ENCODE measurements around the gene SNX33.

The SNX33 gene

GRCh38 chr15:75647370-75648155 lies at the start of gene SNX33:
SNX33 (plus strand) TSS chr15:75647912; CDS start chr15:75649103, 1,191 bp downstream.
- no peaks in the 10 kb centered on the region for H3K27me3 ChIP-seq
- peaks cover 27% of the 10 kb centered on the region for H4K20me1 ChIP-seq
- H3K4me1 ChIP-seq: peaks cover 66% of the 10 kb centered on the region
- H3K4me2 ChIP-seq: peak within 1 kb of the TSS; percentile 89
- peak within 1 kb of the TSS; percentile 80 for H3K27ac ChIP-seq
- peak within 1 kb of the TSS; percentile 83 for H3K9ac ChIP-seq
- no peak for TF ChIP-seq Cebpa-rat (IDR thresholded peaks at IDR 0.05)
- no peaks in the 10 kb centered on the region for H3K9me3 ChIP-seq
- H3K36me3 ChIP-seq: peaks cover 8% of the 10 kb centered on the region; the same call in 1 of the 2 replicates
- H3K4me3 ChIP-seq: peak within 1 kb of the TSS; percentile 89

GRCh38 chr15:75598361-75598760 lies 49.4 kb upstream of the SNX33 start:
- no peak for TF ChIP-seq Cebpa-rat (IDR thresholded peaks at IDR 0.05)
- Histone ChIP-seq H3K27ac (no peak overlapping the region), H3K4me3 (no peak overlapping the region), H3K9ac (no peak overlapping the region), H4K20me1 (peaks cover 6% of the 10 kb centered on the region; the same call in 1 of the 2 replicates), H3K4me1 (peaks cover 16% of the 10 kb centered on the region), H3K4me2 (peak overlapping the region; percentile 7; the same call in 1 of the 2 replicates), H3K27me3 (no peaks in the 10 kb centered on the region), H3K36me3 (peaks cover 96% of the 10 kb centered on the region), H3K9me3 (no peaks in the 10 kb centered on the region)

- Histone ChIP-seq H3K4me1 (peaks cover 16% of the 10 kb centered on the region), H3K4me2 (no peak overlapping the region), H3K27ac (no peak overlapping the region), H3K27me3 (no peaks in the 10 kb centered on the region), H3K9ac (no peak overlapping the region), H3K36me3 (peaks cover 96% of the 10 kb centered on the region), H3K4me3 (no peak overlapping the region), H4K20me1 (peaks cover 6% of the 10 kb centered on the region; the same call in 1 of the 2 replicates), H3K9me3 (no peaks in the 10 kb centered on the region)
- no peak for TF ChIP-seq Cebpa-rat (IDR thresholded peaks at IDR 0.05)
Measured at GRCh38 chr15:75599401-75599800, 48.3 kb upstream of the SNX33 start.

GRCh38 chr15:75606026-75606425 lies 41.7 kb upstream of the SNX33 start:
- Histone ChIP-seq H4K20me1 (peaks cover 13% of the 10 kb centered on the region; the same call in 1 of the 2 replicates), H3K9me3 (no peaks in the 10 kb centered on the region), H3K4me2 (peak overlapping the region; percentile 38; the same call in 1 of the 2 replicates), H3K27ac (no peak overlapping the region), H3K9ac (no peak overlapping the region), H3K4me1 (peaks cover 27% of the 10 kb centered on the region), H3K4me3 (no peak overlapping the region), H3K36me3 (peaks cover 94% of the 10 kb centered on the region), H3K27me3 (no peaks in the 10 kb centered on the region)
- TF ChIP-seq Cebpa-rat (IDR thresholded peaks at IDR 0.05): no peak

GRCh38 chr15:75606711-75607699 lies 40.7 kb upstream of the SNX33 start:
- no peak for TF ChIP-seq Cebpa-rat (IDR thresholded peaks at IDR 0.05)
- Histone ChIP-seq H3K27me3 (no peaks in the 10 kb centered on the region), H3K9me3 (no peaks in the 10 kb centered on the region), H3K27ac (peak overlapping the region; percentile 10; the same call in 1 of the 2 replicates), H3K4me3 (no peak overlapping the region), H3K9ac (no peak overlapping the region), H3K36me3 (peaks cover 94% of the 10 kb centered on the region), H4K20me1 (peaks cover 13% of the 10 kb centered on the region; the same call in 1 of the 2 replicates), H3K4me2 (peak overlapping the region; percentile 38), H3K4me1 (peaks cover 27% of the 10 kb centered on the region)

- H3K36me3 ChIP-seq: peaks cover 98% of the 10 kb centered on the region
- H3K27me3 ChIP-seq: no peaks in the 10 kb centered on the region
- no peaks in the 10 kb centered on the region for H3K9me3 ChIP-seq
- H4K20me1 ChIP-seq: peaks cover 12% of the 10 kb centered on the region; the same call in 1 of the 2 replicates
- H3K4me3 ChIP-seq: no peak overlapping the region
- H3K9ac ChIP-seq: no peak overlapping the region
- no peak for TF ChIP-seq Cebpa-rat (IDR thresholded peaks at IDR 0.05)
- no peak overlapping the region for H3K4me2 ChIP-seq
- peaks cover 18% of the 10 kb centered on the region for H3K4me1 ChIP-seq
- H3K27ac ChIP-seq: no peak overlapping the region
Measured at GRCh38 chr15:75616766-75617165, 30.9 kb upstream of the SNX33 start.

GRCh38 chr15:75620058-75620820 lies 27.5 kb upstream of the SNX33 start:
- TF ChIP-seq Cebpa-rat (IDR thresholded peaks at IDR 0.05): no peak
- H3K4me1 ChIP-seq: peaks cover 32% of the 10 kb centered on the region

GRCh38 chr15:75620841-75621391 lies 26.8 kb upstream of the SNX33 start:
- peaks cover 63% of the 10 kb centered on the region for H3K36me3 ChIP-seq

More at GRCh38 chr15:75620058-75620820, 27.5 kb upstream of the SNX33 start:
- H3K27ac ChIP-seq: peak overlapping the region; percentile 46; the same call in 1 of the 2 replicates
- H4K20me1 ChIP-seq: peaks cover 7% of the 10 kb centered on the region; the same call in 1 of the 2 replicates
- peak overlapping the region; percentile 38; the same call in 1 of the 2 replicates for H3K9ac ChIP-seq
- no peaks in the 10 kb centered on the region for H3K9me3 ChIP-seq
- H3K27me3 ChIP-seq: no peaks in the 10 kb centered on the region
- peak overlapping the region; percentile 37 for H3K4me2 ChIP-seq
- H3K4me3 ChIP-seq: no peak overlapping the region
- peaks cover 70% of the 10 kb centered on the region for H3K36me3 ChIP-seq

More at GRCh38 chr15:75620841-75621391, 26.8 kb upstream of the SNX33 start:
- Histone ChIP-seq H3K9ac (peak overlapping the region; percentile 38; the same call in 1 of the 2 replicates), H4K20me1 (peaks cover 7% of the 10 kb centered on the region; the same call in 1 of the 2 replicates), H3K4me2 (peak overlapping the region; percentile 37), H3K9me3 (no peaks in the 10 kb centered on the region), H3K27me3 (no peaks in the 10 kb centered on the region), H3K4me3 (no peak overlapping the region), H3K27ac (peak overlapping the region; percentile 46; the same call in 1 of the 2 replicates), H3K4me1 (peaks cover 32% of the 10 kb centered on the region)
- TF ChIP-seq Cebpa-rat (IDR thresholded peaks at IDR 0.05): no peak

All from BLaER1 (cell line).